Uterus (tissue), 4 donors: Measurements from ENCODE around the gene KDM1B. TPM values are rescaled to one million over a fixed set of nuclear protein-coding genes. Genes with fewer than 3 reads are reported as not detected.

Experiments
- DNase-seq, 2 donors: peaks; one replicate each; pipeline ENCODE4 v3.0.0-alpha.2; 2019 to 2020
- H3K27ac ChIP-seq, 2 donors: fragments of 200-600 bp; sonication (generic); 1 replicate in 1 of 2; 2 replicates in 1 of 2; pipeline ENCODE4 v1.5.1; 2016 to 2018
- H3K27me3 ChIP-seq, 2 donors: fragments of 200-600 bp; sonication (generic); one replicate each; pipeline ENCODE4 v1.5.1; 2018 to 2019; ENCODE audit warnings: control low read depth in 1 of 2
- H3K36me3 ChIP-seq, 2 donors: fragments of 200-600 bp; sonication (generic); one replicate each; pipeline ENCODE4 v1.5.1; 2019; ENCODE audit warnings: control low read depth in 1 of 2
- H3K4me1 ChIP-seq, 2 donors: fragments of 200-600 bp; sonication (generic); one replicate each; pipeline ENCODE4 v1.5.1; 2018 to 2019; ENCODE audit warnings: control low read depth in 1 of 2
- H3K4me3 ChIP-seq, 2 donors: fragments of 200-600 bp; sonication (generic); 1 replicate in 1 of 2; 2 replicates in 1 of 2; pipeline ENCODE4 v1.5.1; 2018 to 2019; ENCODE audit warnings: mild to moderate bottlenecking in 1 of 2
- H3K9me3 ChIP-seq, 2 donors: fragments of 200-600 bp; sonication (generic); one replicate each; pipeline ENCODE4 v1.5.1; 2019; ENCODE audit warnings: control low read depth in 1 of 2
- CTCF ChIP-seq, 4 experiments: fragments of 200-600 bp in 2 of 4; fragments of 450-650 bp in 2 of 4; sonication (generic) in 2 of 4; IDR thresholded peaks; one replicate each; pipeline ENCODE4 v1.5.1; 2016 to 2019; ENCODE audit warnings: antibody characterized with exemption in 4 of 4, mild to moderate bottlenecking in 2 of 4, moderate library complexity in 1 of 4
- POLR2A ChIP-seq, 2 donors: fragments of 450-650 bp; IDR thresholded peaks; one replicate each; pipeline ENCODE4 v1.6.1; 2016; ENCODE audit warnings: antibody characterized with exemption in 2 of 2, mild to moderate bottlenecking in 1 of 2, moderate library complexity in 1 of 2
- intact Hi-C: fragments of 100-400 bp; cut with DNase I; formaldehyde crosslinking; loops from one replicate; pipeline ENCODE4 v1.15.1; 2023; ENCODE audit warnings: low total_unique reads
- total RNA-seq, 4 donors: library from RNA; depleted of rRNA in 3 of 4; stranded (reverse); fragments of >200 nt in 3 of 4; gene quantifications; one replicate each; pipeline versions ENCODE4 v1.1.0 to v1.2.4, GENCODE V29; 2014 to 2023
- donor health status: DM: yes; HTN: yes; CAD: no.

Gene KDM1B
- total RNA-seq, 4 donors from 2014 or later: 10.6 to 24.7 (median 14.0) TPM

DNA sequence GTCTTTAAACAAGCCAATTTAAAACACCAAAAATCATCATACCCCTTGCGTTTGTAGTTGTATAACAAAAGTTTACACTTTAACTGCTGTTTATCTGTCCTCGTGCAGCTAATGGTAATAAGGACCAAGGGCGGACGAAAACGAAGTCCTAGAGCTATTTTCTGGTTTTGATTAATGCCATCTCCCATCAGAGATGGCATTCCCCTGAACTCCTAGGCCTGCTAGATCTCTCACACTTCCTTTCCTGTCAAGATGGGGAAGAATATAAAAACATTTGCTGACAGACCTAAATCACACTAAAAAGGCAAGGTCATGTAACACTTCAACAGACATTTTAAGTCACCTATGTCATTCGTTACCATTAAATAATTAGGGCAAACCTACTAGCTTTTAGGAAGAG lies 99.6 kb downstream of the KDM1B start:
- intact Hi-C loops: no loop called here
- H3K27ac ChIP-seq: no peak overlapping the region
- no peaks in the 10 kb centered on the region for H3K36me3 ChIP-seq

GRCh38 chr6:18259675-18260447 lies 104.6 kb downstream of the KDM1B start:
- H3K9me3 ChIP-seq: no peaks in the 10 kb centered on the region
- no peak overlapping the region for H3K27ac ChIP-seq
- TF ChIP-seq POLR2A (IDR thresholded peaks at IDR 0.05) (no peak), CTCF (IDR thresholded peaks at IDR 0.05) (no peak)
- intact Hi-C loops: no loop called here
- H3K27me3 ChIP-seq: no peaks in the 10 kb centered on the region
- no peak for DNase-seq
- peaks cover 0 to 14% of the 10 kb centered on the region in 2 donors for H3K4me1 ChIP-seq
- H3K4me3 ChIP-seq: no peak overlapping the region
- no peaks in the 10 kb centered on the region for H3K36me3 ChIP-seq

More for the DNA sequence above, 99.6 kb downstream of the KDM1B start:
- no peaks in the 10 kb centered on the region for H3K9me3 ChIP-seq
- TF ChIP-seq CTCF (IDR thresholded peaks at IDR 0.05) (no peak), POLR2A (IDR thresholded peaks at IDR 0.05) (no peak)
- H3K4me1 ChIP-seq: no peaks in the 10 kb centered on the region
- H3K4me3 ChIP-seq: no peak overlapping the region
- no peaks in the 10 kb centered on the region for H3K27me3 ChIP-seq
- DNase-seq: no peak

DNA sequence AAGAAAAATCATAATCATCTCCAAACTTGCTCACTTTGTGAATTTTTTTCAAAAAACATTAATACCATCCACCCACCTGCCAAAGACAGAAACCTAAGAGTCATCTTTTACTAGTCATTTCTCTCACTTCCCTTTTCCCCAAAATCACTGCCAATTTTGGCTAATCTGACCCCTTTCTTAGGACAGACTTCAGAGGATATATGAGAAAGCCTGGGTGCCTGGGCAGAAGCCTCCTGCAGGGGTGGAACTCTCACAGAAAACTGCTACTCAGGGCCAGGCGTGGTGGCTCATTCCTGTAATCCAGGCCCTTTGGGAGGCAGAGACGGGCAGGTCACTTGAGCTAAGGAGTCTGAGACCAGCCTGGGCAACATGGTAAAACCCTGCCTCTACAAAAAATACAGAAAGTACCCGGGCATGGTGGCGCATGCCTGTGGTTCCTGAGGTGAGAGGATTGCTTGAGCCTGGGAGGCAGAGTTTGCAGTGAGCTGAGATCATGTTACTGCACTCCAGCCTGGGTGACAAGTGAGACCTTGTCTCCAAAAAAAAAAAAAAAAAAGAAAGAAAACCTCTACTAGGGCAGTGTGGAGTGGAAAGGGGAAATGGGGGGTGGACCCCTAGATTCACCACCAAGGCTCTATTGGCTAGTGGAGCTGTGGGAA lies 105.4 kb downstream of the KDM1B start:
- intact Hi-C loops: no loop called here

GRCh38 chr6:18261877-18262276 lies 106.7 kb downstream of the KDM1B start:
- Histone ChIP-seq H3K9me3 (no peaks in the 10 kb centered on the region), H3K27me3 (no peaks in the 10 kb centered on the region), H3K27ac (no peak overlapping the region), H3K4me3 (no peak overlapping the region), H3K36me3 (no peaks in the 10 kb centered on the region), H3K4me1 (peaks cover 0 to 20% of the 10 kb centered on the region in 2 donors)
- intact Hi-C loops: no loop called here
- TF ChIP-seq POLR2A (IDR thresholded peaks at IDR 0.05): no peak
- TF ChIP-seq CTCF (IDR thresholded peaks at IDR 0.05): no peak
- DNase-seq: no peak

More for the DNA sequence above, 105.4 kb downstream of the KDM1B start:
- Histone ChIP-seq H3K36me3 (no peaks in the 10 kb centered on the region), H3K27ac (no peak overlapping the region), H3K9me3 (no peaks in the 10 kb centered on the region), H3K4me1 (peaks cover 0 to 20% of the 10 kb centered on the region in 2 donors), H3K27me3 (no peaks in the 10 kb centered on the region), H3K4me3 (no peak overlapping the region)
- no peak for DNase-seq
- TF ChIP-seq POLR2A (IDR thresholded peaks at IDR 0.05): no peak
- TF ChIP-seq CTCF (IDR thresholded peaks at IDR 0.05): no peak
